GM19238 (cell line): Measurements from ENCODE around the gene MICALL2.
"Not testable (repeated sequence)": the region's sequence is repeated elsewhere in the genome, so short reads cannot be mapped to it uniquely, and the experiment has no call there.

Experiments used
- DNase-seq: peaks from one replicate; pipeline ENCODE4 v3.0.0; 2011; ENCODE audit warnings: low spot score; ENCODE audit not compliant: insufficient read length

Gene MICALL2

DNA sequence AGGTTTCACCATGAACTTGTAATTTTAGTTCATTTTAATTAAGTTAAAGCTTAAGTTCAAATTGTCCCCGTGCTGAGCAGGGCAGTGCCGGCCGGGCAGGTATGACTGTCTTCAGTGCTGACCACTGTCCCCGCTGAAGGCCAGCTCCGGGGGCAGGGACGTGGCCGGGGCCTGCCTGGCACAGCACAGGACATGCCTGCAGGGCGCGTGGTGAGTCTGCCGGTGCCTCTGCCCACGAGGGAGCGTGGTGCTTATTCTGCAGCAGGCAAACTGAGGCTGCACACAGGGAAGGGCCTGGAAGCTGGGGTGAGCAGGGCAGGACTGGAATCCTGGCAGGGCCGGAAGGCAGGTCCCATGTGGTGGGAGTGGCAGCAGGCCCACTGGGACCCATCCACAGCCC, 9.8 kb downstream of the MICALL2 start:
- no peak for DNase-seq

DNA sequence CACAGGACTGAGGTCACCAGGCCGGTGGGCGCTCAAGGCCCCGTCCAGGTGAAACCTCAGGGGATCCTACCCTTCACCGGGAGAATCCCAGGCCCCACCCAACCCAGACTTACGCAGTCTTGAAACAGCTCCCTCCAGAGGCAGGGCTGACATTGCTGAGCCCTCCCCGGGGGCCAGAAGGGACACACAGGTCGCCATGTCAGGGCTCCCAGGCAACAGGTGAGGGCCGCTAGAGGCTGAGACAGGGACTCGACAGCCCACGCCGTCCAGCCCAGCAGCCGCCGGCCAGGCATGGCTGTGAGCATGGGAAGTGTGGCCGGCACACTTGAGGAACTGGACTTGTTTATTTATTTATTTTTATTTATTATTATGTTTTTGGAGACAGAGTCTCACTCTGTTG, 10.3 kb downstream of the MICALL2 start:
- DNase-seq: no peak

DNA sequence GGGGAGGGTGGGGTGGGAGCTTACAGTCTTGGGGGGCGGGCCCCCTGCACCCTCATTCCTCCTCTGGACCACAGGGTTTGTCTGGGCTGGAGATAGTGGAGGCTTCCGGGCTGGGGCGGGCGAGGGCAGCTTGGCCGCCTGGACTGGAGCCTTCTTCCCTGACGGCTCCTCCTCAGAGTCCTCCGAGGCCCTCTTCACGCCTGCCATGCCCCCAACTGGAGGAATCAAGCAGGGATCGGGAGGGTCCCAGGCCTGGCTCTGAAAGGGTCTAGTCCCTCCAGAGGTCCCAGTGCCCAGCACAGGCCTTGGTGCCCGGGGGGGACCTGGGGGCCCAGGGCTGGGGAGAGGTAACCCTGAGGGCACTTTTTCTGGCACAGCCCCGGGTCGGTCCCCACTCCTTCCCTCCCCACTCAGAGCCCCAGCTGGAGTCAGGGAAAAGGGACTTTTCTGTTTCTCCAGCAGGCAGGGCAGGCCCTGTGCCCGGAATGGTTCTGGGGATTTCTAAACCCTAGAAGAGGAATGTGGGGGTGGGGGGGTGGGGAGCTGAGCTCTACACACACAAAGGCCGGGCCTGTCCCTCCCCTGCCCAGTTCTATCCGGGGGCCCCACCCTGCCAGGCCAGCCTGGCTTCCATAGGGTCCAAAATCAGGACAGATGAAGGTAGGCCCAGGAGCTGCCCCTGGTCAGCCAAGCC, 11.6 kb downstream of the MICALL2 start:
- no peak for DNase-seq

DNA sequence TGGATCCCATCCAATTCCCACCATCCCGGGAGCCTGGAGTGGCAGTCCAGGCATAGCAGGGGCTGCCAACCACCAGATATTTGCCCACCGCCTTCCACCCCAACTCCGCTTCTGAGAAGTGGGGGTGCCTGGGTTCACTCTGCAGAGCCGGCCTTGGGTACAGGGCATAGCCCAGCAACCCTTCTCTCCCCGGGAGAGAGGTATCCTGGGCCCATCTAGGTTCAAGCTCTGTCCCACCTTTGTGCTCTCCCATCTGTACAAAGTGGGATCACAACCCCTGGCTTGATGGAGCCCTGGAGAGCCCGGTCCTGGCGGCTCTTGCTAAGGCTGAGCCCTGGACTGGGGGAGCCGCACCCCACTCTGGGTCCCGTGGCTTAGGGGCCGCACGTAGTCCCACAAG, 12.2 kb downstream of the MICALL2 start:
- no peak for DNase-seq

DNA sequence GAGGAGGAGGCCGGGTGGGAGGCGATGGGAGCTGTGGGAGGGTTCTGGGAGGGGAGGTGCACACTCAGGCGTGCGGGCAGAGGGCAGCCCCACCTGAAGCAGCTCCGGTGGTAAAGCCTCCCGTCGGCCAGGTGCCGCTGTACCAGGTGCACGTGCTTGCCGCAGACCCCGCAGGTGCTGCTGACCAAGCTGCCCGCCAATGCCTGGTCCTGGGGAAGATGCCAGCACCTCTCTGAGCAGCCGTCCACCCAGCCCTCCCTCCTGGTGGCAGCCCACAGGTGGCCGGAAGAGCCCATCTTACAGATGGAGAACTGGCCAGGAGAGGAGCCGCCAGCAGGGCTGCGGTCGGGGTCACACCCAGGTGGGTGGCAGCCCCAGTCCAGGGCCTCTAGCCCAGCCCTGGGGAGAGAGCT, 12.6 kb downstream of the MICALL2 start:
- no peak for DNase-seq

DNA sequence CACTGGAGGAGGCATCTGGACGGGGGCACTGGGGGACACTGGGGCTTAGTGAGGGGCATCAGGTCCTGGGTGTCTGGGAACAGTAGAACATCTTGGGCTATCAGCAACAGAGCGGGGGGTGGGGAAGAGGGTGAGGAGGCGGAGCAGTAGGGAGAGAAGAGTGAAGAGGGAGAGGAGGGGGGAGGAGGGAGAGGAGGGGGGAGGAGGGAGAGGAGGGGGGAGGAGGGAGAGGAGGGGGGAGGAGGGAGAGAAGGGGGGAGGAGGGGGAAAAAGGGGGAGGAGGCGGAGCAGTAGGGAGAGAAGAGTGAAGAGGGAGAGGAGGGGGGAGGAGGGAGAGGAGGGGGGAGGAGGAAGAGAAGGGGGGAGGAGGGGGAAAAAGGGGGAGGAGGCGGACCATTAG, 13.2 kb downstream of the MICALL2 start:
- DNase-seq: not testable (repeated sequence)

DNA sequence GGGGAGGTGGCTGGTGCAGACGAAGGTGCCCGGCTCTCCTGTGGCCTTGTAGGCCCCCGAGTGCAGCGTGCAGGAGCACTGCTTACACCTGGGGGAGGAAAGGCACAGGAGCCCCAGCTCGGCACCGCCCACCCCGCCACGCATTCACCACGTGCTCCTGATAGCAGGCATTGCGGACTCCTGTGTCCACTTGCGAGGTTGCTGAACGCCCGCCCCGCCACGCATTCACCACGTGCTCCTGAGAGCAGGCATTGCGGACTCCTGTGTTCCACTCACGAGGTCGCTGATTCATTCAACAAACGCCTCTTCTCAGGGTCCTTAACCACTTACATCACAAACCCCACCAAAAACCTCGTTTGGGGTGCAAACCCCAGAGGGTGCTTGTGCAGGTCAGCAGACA, 13.9 kb downstream of the MICALL2 start:
- no peak for DNase-seq

DNA sequence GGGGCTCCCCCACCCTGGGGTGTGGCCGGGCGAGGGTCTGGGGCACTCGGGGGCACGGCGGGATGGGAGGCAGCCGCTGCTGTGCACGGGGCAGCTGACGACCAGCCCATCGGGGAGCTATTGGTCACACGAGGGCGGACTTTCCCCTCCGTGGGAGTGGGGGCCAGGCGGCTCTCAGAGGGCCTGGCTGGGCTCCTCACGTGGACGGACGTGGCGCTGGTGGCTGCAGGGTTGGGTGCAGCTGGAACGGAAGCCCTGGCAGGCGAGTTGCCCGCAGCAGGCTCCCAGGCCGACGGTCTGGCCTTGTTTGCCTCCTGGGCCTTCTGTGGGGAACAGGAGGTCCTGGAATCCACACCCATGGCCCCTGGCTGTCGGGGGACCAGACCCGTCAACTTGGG, 14.3 kb downstream of the MICALL2 start:
- DNase-seq: no peak

DNA sequence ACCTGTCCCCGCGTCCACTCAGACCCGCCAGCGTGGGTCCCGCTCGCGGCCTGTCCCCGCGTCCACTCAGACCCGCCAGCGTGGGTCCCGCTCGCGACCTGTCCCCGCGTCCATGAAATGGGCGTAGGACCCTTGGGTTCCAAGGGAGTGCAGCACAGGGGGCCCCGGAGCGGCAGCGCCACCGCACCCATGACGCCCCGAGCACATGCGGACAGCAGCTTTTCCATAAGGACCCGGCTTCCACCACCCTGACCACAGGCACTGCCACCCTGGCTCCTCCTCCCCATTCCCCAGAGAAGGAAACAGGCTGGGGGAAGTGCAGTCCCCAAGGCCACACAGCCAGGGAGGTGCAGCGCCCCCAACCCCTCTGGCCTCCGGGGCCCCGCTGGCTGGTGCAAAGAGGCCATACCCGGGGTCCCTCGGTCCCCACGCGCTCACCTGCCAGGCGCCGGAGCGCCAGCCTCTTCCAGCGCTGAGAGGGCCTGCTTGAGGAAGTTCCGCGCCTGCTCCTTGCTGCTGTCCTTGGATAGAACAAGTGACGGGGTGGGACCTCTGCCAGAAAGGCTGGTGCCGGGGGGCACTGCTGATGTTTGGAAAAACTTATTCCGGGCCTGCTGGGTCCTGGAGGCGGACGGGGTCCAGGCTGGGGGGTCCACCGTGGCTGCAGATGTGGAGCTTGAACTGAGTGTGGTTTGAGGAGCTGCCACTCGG, 14.9 kb downstream of the MICALL2 start:
- DNase-seq: no peak

DNA sequence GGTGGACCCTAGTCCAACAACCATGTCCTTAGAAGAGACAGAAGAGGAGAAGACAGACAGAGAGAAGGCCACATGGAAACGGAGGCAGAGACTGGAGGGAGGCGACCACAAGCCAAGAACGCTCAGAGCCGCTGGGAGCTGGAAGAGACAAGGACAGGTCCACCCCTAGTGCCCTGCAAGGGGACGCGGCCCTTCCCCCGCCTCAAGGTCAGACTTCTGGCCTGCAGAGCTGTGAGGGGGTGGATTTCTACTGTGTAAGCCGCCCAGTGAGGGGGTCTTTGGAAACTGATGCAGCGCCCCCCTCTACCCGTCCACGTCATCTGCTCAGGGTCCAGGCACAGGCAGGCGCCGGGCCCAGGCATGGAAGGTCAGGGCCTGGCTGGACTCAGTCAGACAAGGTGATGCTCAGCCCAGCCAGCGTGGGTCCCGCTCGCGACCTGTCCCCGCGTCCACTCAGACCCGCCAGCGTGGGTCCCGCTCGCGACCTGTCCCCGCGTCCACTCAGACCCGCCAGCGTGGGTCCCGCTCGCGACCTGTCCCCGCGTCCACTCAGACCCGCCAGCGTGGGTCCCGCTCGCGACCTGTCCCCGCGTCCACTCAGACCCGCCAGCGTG, 15.6 kb downstream of the MICALL2 start:
- DNase-seq: not testable (repeated sequence)

DNA sequence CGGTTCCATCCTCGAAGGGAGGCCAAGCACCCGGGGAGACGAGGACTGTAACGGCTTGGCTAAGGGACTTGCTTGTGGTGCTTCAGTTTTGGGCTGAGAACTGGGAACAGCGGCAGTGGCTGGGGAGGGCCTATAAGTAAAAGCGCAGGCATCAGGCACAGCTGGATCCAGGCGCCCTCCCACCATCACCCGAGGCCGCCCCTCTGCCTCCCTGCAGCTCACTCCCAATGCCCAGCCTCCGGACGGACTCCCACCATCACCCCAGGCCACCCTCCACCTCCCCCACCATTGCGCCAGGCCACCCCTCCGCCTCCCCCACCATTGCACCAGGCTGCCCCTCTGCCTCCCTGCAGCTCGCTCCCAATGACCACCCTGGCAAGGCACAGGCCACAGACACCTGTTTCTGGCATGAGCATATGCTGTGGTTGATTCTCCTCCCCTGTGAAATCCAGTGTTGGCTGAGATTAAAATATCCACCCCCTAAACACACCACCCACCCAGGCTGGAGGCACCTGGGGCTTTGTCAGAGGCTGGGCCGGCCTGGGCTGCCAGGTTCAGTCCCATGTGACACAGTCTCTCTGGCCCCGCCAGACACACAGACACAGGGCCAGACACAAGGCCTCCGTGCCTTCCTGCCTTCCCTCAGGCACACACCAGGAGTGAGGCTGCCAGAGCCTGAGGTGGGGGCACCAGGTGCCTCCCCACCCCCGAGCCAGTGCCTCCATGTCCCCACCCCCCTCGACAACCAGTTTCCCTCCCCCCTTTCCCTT, 16.7 kb downstream of the MICALL2 start:
- no peak for DNase-seq

DNA sequence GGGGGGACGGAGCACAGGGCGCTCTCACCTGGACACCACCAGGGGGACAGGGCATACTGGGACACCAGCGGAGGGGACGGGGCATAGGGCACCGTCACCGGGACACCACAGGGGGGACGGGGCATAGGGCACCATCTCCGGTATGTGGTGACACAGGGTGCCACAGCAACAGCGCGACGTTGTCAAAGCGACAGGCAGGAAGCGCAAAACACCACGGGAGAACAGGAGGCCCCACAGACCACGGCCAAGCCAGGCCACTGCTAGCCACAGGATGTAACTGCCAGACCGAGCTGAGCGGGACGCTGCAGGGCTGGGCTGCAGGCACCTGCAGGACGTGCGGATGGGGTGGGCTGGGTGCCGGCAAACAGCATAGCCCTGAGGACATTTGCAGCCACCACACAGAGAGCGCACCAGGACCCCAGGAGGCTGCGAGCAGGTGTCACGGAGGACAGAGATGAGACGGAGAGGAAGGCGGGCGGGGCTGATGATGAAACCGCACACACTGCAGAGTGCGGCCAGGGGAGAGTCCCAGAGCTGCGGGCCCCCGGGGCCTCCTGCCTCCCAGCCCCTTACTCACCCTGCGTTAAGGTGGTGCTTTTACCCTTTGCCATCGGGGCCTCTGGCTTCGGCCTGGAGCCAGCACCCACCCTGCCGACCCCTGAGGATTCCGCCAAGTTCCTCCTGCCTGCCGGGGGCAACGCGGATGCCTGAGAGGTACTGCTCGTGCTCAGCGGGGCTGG, 17.5 kb downstream of the MICALL2 start:
- no peak for DNase-seq

DNA sequence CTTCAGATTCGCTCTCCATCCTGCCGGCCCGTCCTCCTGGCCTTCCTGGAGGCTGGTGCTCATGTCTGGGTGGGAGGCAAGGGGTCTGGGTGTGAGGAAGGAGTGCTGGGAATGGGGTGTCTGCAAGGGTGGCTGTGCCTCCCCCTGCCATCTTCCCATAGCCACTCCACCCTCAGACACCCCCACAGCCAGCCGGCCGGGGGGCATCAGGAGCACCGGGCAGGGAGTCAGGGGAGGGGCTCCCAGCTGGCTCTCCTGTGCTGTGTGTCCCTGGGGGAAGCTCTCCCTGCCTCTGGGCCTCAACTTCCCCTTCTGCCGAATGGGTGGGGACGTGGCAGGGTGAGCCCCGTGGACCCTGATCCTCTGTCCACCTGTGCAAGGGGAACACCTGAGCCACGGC, 18.6 kb downstream of the MICALL2 start:
- no peak for DNase-seq

DNA sequence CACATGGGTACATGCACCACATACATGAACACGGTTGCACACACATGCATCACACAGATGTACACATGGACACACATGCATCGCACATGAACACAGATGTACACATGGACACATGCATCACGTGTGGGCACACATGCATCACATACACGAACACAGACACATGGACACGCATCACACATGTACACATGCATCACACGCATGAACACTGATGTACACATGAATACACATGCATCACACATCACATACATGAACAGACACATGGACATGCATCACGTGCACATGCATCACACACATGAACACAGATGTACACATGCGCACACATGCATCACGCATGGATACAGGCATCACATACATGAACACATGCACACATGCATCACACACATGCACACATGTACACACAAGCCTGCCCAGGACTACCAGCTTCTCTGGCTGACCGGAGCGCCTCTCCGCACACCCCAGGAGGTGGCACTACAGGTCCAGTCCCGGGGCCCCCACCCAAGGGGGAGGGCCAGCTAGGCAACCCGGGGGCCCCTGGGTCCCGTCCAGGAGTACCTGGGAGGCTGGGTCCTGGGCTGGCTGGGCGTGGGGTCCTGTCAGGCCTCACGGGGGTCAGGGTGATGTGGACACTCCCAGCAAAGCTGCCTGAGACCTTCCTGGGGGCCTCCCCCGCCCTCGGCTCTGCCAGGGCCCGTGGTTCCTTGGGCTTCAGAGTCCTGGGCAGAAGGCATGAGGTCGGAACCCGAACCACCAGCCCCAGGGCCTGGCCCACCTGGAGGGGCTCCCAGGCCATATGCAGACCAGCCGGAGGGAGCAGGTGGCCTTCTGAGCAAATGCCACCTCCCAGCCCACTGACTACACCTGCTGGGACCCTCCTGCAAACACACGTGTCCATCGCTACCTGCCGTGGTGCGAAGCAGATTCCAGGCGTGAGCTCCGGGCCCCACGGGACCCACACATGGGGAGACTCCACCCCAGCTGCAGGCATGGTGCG, 19.6 kb downstream of the MICALL2 start:
- no peak for DNase-seq

DNA sequence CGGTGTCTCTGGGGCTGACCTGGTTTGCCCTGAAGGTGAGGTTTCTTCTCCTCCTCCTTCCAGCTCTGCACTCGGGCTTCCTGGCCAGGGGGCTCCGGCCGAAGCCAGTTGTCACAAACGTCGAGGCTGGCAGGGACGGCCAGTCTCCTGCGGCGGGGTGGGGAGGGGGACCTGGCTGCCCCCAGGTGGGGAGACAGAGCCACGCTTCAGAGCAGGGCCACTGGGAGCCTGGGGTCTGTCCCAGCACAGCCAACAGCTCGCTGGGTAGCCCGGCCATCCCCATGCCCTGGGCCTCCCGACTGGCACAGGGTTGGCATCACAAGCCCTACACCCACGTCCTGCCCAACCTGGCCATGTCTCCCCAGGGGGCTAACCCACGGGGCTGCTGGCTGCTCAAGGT, 20.4 kb downstream of the MICALL2 start:
- DNase-seq: no peak

DNA sequence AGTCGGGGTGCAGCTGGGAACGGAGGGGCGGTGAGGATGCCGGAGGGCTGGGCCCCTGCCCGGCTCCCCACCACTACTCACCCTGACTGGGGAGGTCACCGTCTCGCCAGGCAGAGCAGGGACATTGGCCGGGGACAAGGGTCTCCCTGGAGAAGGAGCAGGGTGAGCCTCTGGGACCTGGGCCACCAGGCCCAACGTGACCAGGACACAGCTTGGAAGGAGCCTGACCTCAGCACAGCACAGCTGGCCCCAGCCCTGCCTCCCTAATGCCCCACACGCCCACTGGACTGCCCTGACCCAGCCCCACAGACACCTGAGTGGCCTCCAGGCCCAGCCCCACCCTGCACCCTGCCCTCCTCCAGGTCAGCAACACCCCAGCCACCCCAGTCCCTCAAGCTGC, 21.1 kb downstream of the MICALL2 start:
- no peak for DNase-seq

DNA sequence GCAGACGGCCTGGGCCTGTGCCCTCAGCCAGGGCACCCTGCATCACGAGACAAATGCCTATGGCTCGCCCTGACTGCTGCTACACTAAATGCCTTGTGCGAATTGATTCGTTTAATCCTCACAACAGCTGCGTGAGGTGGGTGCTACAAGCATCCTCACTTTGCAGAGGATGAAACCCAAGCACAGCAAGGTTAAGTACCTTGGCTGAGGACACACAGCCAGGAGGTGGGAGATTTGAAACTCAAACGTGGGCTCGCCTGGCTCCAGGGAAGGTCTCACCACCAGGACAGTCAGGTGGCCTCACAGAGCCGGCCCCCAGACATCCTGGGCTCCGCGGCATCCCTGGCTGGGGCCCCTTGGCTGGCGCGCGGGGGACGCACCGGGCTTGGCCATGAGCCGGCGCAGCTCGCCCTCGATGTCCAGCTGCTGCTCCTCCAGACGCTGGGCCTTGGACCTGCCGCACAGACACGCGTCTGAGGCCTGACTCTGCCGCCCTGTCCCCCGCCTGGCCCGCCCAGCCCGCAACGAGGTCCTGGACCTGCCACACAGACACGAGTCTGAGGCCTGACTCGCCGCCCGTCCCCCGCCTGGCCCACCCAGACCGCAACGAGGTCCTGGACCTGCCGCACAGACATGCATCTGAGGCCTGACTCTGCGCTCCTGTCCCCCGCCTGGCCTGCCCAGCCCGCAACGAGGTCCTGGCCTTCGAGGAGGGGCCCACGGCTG, 22.0 kb downstream of the MICALL2 start:
- no peak for DNase-seq

DNA sequence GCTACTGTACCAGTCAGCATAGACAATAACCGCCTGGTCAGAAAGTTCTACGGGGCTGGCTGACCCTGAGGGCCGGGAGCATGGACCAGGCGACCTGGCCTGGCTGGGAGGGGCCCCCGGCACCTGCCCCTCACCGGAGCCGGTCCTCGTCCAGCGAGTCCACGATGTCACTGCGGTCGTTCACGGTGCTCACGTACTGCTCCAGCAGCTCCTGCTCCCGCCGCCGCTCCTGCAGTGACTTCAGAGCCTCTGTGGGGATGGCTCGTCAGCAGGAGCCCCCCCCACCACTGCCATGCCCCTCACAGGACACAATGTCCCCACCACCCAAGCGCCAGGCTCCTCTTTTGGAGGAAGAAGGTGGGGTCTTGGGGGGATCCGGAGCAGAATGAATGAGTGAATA, 22.7 kb downstream of the MICALL2 start:
- no peak for DNase-seq

DNA sequence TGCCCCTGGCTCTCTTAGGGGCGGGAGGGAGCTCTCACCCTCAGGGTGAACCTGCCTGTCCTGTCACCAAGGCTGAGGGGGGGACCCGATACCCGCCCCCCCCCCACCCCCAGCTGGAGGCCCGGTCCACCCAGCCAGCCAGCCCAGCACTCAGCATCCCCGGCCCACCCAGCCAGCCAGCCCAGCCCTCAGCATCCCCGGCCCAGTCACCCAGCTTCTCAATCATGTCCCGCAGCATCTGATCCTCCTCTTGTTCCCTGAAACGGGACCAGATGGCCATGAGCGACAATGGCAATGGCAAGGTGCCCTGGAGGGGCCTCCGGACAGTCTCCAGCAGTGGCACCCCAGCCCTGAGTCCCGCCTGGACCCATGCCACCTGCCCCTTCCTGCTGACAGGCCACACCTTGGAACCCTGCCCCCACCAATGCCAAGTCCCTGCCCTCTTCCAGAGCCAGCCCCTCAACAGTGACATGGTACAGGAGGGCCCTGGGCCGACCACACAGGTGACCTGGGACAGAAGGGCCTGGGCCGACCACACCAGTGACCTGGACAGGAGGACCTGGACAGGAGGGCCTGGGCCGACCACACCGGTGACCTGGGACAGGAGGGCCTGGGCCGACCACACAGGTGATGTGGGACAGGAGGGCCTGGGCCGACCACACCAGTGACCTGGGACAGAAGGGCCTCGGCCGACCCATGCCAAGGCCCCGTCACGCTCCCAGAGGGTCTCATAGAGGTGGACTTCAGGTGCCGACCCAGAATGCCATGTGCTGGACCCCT, 24.2 kb downstream of the MICALL2 start:
- DNase-seq: no peak
